DOHH2 (cell line): Measurements from ENCODE around the gene SPATA6L.

Source experiments
- EZH2phosphoT487 ChIP-seq: fragments of 200-600 bp; sonication (generic); IDR thresholded peaks from 2 replicates; pipeline ENCODE4 v1.6.1; 2017; ENCODE audit warnings: borderline replicate concordance, mild to moderate bottlenecking, antibody characterized with exemption, low read length, moderate library complexity, mixed read lengths
- TF ChIP-seq, protein P1 (sequence below): fragments of 200-600 bp; sonication (generic); IDR thresholded peaks from one replicate; pipeline ENCODE4 v1.5.1; 2014; ENCODE audit warnings: antibody characterized with exemption, mild to moderate bottlenecking, low read depth, low read length; ENCODE audit not compliant: poor library complexity, severe bottlenecking

DNA sequence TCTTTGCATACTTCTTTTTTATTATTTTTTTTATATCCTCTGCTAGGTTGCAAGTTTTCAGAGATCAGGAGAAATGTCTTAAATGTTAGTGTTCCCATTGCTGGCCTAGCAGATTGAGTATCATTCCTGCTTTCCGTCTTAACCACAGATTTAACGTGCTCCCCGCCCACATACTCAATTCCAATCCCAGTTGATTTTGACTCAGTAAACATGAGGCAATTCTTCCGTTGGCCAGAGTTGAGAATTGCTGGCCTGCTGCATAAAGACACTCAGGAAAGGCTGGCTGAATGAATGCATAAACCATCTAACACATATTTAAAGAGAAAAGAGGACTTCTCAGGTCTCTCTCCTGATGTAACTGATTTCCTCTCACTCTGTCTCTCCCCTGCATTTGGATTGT lies 51.0 kb downstream of the SPATA6L start:
- TF ChIP-seq, protein P1, sequence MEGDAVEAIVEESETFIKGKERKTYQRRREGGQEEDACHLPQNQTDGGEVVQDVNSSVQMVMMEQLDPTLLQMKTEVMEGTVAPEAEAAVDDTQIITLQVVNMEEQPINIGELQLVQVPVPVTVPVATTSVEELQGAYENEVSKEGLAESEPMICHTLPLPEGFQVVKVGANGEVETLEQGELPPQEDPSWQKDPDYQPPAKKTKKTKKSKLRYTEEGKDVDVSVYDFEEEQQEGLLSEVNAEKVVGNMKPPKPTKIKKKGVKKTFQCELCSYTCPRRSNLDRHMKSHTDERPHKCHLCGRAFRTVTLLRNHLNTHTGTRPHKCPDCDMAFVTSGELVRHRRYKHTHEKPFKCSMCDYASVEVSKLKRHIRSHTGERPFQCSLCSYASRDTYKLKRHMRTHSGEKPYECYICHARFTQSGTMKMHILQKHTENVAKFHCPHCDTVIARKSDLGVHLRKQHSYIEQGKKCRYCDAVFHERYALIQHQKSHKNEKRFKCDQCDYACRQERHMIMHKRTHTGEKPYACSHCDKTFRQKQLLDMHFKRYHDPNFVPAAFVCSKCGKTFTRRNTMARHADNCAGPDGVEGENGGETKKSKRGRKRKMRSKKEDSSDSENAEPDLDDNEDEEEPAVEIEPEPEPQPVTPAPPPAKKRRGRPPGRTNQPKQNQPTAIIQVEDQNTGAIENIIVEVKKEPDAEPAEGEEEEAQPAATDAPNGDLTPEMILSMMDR = no peak
- TF ChIP-seq EZH2phosphoT487 = no peak
